HepG2 (cell line): Measurements from ENCODE around the gene CADPS2. TPM values are rescaled to one million over a fixed set of nuclear protein-coding genes. Genes with fewer than 3 reads are reported as not detected.

Experiments
- PTBP1 ChIP-seq: fragments of 200-400 bp; formaldehyde crosslinking; IDR thresholded peaks from 2 replicates; pipeline ENCODE4 v1.6.1; 2018; ENCODE audit warnings: low read length, low read depth; ENCODE audit not compliant: poor library complexity, severe bottlenecking
- REXO4 ChIP-seq: sonication (generic); formaldehyde crosslinking; IDR thresholded peaks from 2 replicates; pipeline ENCODE4 v1.8.0; 2022; ENCODE audit warnings: missing genetic modification reagents, mild to moderate bottlenecking, borderline replicate concordance
- TEAD2 ChIP-seq: sonication (generic); formaldehyde crosslinking; IDR thresholded peaks from 2 replicates; pipeline ENCODE4 v1.9.0; 2021; ENCODE audit warnings: missing genetic modification reagents
- TEAD3 ChIP-seq: optimal IDR thresholded peaks from 2 replicates; pipeline ENCODE3; 2016; ENCODE audit warnings: borderline replicate concordance
- ZNF34 ChIP-seq: sonication (generic); formaldehyde crosslinking; IDR thresholded peaks from 2 replicates; pipeline ENCODE4 v1.4.0; 2020; ENCODE audit warnings: mild to moderate bottlenecking, missing genetic modification reagents, borderline replicate concordance
- ZNF557 ChIP-seq: sonication (generic); formaldehyde crosslinking; IDR thresholded peaks from 2 replicates; pipeline ENCODE4 v1.4.0; 2020; ENCODE audit warnings: missing genetic modification reagents
- ZNF629 ChIP-seq: sonication (generic); formaldehyde crosslinking; conservative IDR thresholded peaks from 2 replicates; pipeline ENCODE4 v1.5.0; 2020; ENCODE audit warnings: missing genetic modification reagents
- ZNF776 ChIP-seq: sonication (generic); formaldehyde crosslinking; IDR thresholded peaks from 2 replicates; pipeline ENCODE4 v1.4.0; 2020; ENCODE audit warnings: mild to moderate bottlenecking, missing genetic modification reagents
- polyA plus RNA-seq, 8 experiments: library from polyadenylated mRNA; depleted of rRNA in 3 of 8; stranded (reverse) in 7 of 8; unstranded in 1 of 8; fragments of >200 nt; fragmentation: Illumina TruSeq in 4 of 8; extraction: Trizol in 4 of 8; gene quantifications; 2 replicates each; pipeline versions ENCODE4 v1.2.1 to v1.2.3, GENCODE V29; 2011 to 2016; ENCODE audit warnings: low read depth in 4 of 8, missing spikeins in 1 of 8, mixed read lengths in 1 of 8; ENCODE audit not compliant: insufficient read depth in 1 of 8
- total RNA-seq, 5 experiments: library from RNA; depleted of rRNA; stranded (reverse); fragments of >200 nt; fragmentation: Illumina TruSeq; extraction: Trizol; gene quantifications; 2 replicates each; pipeline ENCODE4 v1.2.3, GENCODE V29; 2016; ENCODE audit warnings: low read depth in 1 of 5
- TF ChIP-seq, protein P1 (sequence below): sonication (generic); formaldehyde crosslinking; IDR thresholded peaks from 2 replicates; pipeline ENCODE4 v1.5.0; 2020; ENCODE audit warnings: mild to moderate bottlenecking, missing genetic modification reagents, moderate library complexity
- TF ChIP-seq, protein P2 (sequence below): sonication (generic); formaldehyde crosslinking; IDR thresholded peaks from 2 replicates; pipeline ENCODE4 v1.4.0; 2020; ENCODE audit warnings: missing genetic modification reagents

The CADPS2 gene
- total and polyA plus RNA-seq, 2 of the 13 experiments (the other 11 are each of a cell fraction or from before 2014, with no cell fraction given) = 17.6 to 43.8 TPM

DNA sequence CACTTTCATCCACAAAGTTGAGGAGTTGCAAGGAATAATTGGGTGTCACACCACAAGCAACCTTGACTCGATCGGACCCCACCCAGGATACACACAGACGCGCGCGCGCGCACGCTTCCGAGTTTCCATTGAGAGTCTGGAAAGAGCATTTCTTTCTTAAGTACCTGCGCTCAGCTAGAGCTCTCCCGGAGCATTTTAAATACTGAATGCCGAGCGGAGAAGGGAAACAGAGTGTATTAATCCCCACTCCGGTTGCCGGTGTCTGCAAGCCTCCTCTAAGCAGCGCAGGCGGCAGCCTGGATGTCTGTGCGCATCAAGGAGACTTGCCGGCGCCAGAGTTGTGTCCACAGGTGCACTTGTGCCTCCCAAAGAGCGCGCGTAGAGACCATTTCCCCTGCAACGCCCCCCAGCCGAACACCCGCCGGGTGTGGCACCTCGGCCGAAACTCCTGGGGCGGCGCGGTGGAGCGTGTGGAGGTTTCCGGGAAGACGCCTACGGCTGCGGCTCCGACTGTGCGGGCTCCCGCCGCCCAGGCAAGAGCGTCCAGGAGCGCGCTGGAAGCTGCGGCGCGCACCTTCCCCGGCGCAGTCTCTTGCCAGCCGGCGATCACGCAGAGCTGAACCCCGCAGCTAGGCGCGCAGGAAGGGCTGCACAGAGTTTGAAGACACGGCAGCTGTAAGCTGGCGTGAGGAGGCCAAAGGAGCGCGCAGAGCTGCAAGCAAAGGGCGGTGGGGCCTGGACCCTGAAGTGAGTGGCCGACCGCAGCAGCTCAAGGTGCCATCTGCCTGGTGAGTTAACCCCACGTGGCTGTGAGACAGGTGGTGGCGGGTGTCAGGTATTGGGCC is 580.6 kb downstream of the CADPS2 start (continued):
- no peak for TF ChIP-seq PTBP1
- TF ChIP-seq REXO4 (CRISPR knock-in tag) = no peak
- TF ChIP-seq, protein P1, sequence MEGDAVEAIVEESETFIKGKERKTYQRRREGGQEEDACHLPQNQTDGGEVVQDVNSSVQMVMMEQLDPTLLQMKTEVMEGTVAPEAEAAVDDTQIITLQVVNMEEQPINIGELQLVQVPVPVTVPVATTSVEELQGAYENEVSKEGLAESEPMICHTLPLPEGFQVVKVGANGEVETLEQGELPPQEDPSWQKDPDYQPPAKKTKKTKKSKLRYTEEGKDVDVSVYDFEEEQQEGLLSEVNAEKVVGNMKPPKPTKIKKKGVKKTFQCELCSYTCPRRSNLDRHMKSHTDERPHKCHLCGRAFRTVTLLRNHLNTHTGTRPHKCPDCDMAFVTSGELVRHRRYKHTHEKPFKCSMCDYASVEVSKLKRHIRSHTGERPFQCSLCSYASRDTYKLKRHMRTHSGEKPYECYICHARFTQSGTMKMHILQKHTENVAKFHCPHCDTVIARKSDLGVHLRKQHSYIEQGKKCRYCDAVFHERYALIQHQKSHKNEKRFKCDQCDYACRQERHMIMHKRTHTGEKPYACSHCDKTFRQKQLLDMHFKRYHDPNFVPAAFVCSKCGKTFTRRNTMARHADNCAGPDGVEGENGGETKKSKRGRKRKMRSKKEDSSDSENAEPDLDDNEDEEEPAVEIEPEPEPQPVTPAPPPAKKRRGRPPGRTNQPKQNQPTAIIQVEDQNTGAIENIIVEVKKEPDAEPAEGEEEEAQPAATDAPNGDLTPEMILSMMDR (CRISPR knock-in tag) = no peak
- no peak for TF ChIP-seq TEAD3 (CRISPR knock-in tag)
- no peak for TF ChIP-seq ZNF776
- TF ChIP-seq, protein P2, sequence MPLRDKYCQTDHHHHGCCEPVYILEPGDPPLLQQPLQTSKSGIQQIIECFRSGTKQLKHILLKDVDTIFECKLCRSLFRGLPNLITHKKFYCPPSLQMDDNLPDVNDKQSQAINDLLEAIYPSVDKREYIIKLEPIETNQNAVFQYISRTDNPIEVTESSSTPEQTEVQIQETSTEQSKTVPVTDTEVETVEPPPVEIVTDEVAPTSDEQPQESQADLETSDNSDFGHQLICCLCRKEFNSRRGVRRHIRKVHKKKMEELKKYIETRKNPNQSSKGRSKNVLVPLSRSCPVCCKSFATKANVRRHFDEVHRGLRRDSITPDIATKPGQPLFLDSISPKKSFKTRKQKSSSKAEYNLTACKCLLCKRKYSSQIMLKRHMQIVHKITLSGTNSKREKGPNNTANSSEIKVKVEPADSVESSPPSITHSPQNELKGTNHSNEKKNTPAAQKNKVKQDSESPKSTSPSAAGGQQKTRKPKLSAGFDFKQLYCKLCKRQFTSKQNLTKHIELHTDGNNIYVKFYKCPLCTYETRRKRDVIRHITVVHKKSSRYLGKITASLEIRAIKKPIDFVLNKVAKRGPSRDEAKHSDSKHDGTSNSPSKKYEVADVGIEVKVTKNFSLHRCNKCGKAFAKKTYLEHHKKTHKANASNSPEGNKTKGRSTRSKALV (CRISPR knock-in tag) = 0 out of 2 replicates have a peak, but pooled peaks have one; percentile 61
- TF ChIP-seq TEAD2 (CRISPR knock-in tag) = no peak
- no peak for TF ChIP-seq ZNF557 (CRISPR knock-in tag)
- TF ChIP-seq ZNF629 = no peak
- TF ChIP-seq ZNF34 (CRISPR knock-in tag) = no peak
